Neural cell (in vitro differentiated cells): Measurements from ENCODE around the gene SNCAIP. TPM values are rescaled to one million over a fixed set of nuclear protein-coding genes. Genes with fewer than 3 reads are reported as not detected.

Experiments
- H2AFZ ChIP-seq: fragments of 200-600, 300-800 bp; sonication (generic), shearing (Covaris generic); 2 replicates; pipeline ENCODE4 v1.6.0; 2014; ENCODE audit warnings: low read depth, mild to moderate bottlenecking, antibody characterized with exemption, low read length, moderate library complexity
- H3F3A ChIP-seq: fragments of 200-600 bp; shearing (Covaris generic); 2 replicates; pipeline ENCODE4 v1.6.1; 2016; ENCODE audit warnings: mild to moderate bottlenecking, moderate library complexity, mixed read lengths, antibody characterized with exemption, low read length; ENCODE audit not compliant: insufficient read depth, poor library complexity, severe bottlenecking
- H3K27ac ChIP-seq: fragments of 200-600, 300-800 bp; sonication (generic), shearing (Covaris generic); 2 replicates; pipeline ENCODE4 v1.5.1; 2014; ENCODE audit warnings: mild to moderate bottlenecking, low read length, moderate library complexity
- H3K27me3 ChIP-seq: fragments of 300-800, 200-600 bp; sonication (generic), shearing (Covaris generic); 2 replicates; pipeline ENCODE4 v1.6.0; 2014; ENCODE audit warnings: mild to moderate bottlenecking, low read depth, low read length, moderate library complexity; ENCODE audit not compliant: insufficient read depth
- H3K36me3 ChIP-seq: fragments of 300-800, 200-600 bp; sonication (generic), shearing (Covaris generic); 2 replicates; pipeline ENCODE4 v1.5.1; 2014; ENCODE audit warnings: mild to moderate bottlenecking, antibody characterized with exemption, low read length, moderate library complexity; ENCODE audit not compliant: insufficient read depth
- H3K4me2 ChIP-seq: fragments of 300-800, 200-600 bp; sonication (generic), shearing (Covaris generic); 2 replicates; pipeline ENCODE4 v1.6.0; 2014; ENCODE audit warnings: mild to moderate bottlenecking, low read length
- H3K4me3 ChIP-seq: fragments of 300-800, 200-600 bp; sonication (generic), shearing (Covaris generic); 2 replicates; pipeline ENCODE4 v1.5.1; 2014; ENCODE audit warnings: mild to moderate bottlenecking, low read length, moderate library complexity
- H3K79me2 ChIP-seq: fragments of 200-600 bp; shearing (Covaris generic); replicated peaks from 2 replicates; pipeline ENCODE4 v1.6.0; 2014; ENCODE audit warnings: mild to moderate bottlenecking, low read length, moderate library complexity; ENCODE audit not compliant: insufficient read depth
- H3K9ac ChIP-seq: fragments of 300-800, 200-600 bp; sonication (generic), shearing (Covaris generic); 2 replicates; pipeline ENCODE4 v1.6.1; 2016; ENCODE audit warnings: mild to moderate bottlenecking, low read length, mixed read lengths
- H3K9me2 ChIP-seq: fragments of 200-600 bp; shearing (Covaris generic); 2 replicates; pipeline ENCODE4 v1.6.1; 2016; ENCODE audit warnings: mild to moderate bottlenecking, low read length, mixed read lengths; ENCODE audit not compliant: insufficient read depth
- H3K9me3 ChIP-seq: fragments of 200-600, 300-800 bp; sonication (generic), shearing (Covaris generic); 2 replicates; pipeline ENCODE4 v1.6.1; 2016; ENCODE audit warnings: mild to moderate bottlenecking, mixed run types, low read length, moderate library complexity, mixed read lengths
- H4K20me1 ChIP-seq: fragments of 200-600 bp; shearing (Covaris generic); 2 replicates; pipeline ENCODE4 v1.6.1; 2016; ENCODE audit warnings: mild to moderate bottlenecking, mixed run types; ENCODE audit not compliant: insufficient read depth
- EP300 ChIP-seq: fragments of 450-650 bp; conservative IDR thresholded peaks from 2 replicates; pipeline ENCODE4 v1.6.1; 2014; ENCODE audit warnings: antibody characterized with exemption, mild to moderate bottlenecking, moderate library complexity; ENCODE audit not compliant: poor library complexity, severe bottlenecking
- EZH2 ChIP-seq: fragments of 200-600, 300-800 bp; shearing (Covaris generic), sonication (generic); IDR thresholded peaks from 2 replicates; pipeline ENCODE4 v1.6.1; 2014; ENCODE audit warnings: antibody characterized with exemption, low read length, borderline replicate concordance, mild to moderate bottlenecking; ENCODE audit not compliant: insufficient read depth, poor library complexity, severe bottlenecking
- MXI1 ChIP-seq: fragments of 450-650 bp; conservative IDR thresholded peaks from 2 replicates; pipeline ENCODE4 v1.6.1; 2014; ENCODE audit warnings: antibody characterized with exemption, mild to moderate bottlenecking; ENCODE audit not compliant: poor library complexity, severe bottlenecking
- POLR2AphosphoS5 ChIP-seq: IDR thresholded peaks from 2 replicates; pipeline ENCODE4 v1.6.1; 2012
- RAD21 ChIP-seq: fragments of 450-650 bp; conservative IDR thresholded peaks from 2 replicates; pipeline ENCODE4 v1.6.1; 2014; ENCODE audit warnings: antibody characterized with exemption, mild to moderate bottlenecking, moderate library complexity
- SMC3 ChIP-seq: fragments of 450-650 bp; conservative IDR thresholded peaks from 2 replicates; pipeline ENCODE4 v1.6.1; 2014; ENCODE audit warnings: antibody characterized with exemption, mild to moderate bottlenecking, moderate library complexity; ENCODE audit not compliant: poor library complexity
- TAF1 ChIP-seq: IDR thresholded peaks from 2 replicates; pipeline ENCODE4 v1.6.1; 2012; ENCODE audit warnings: low read depth
- polyA plus RNA-seq: library from polyadenylated mRNA; depleted of rRNA; stranded (reverse); fragments of >200 nt; gene quantifications from 2 replicates; pipeline ENCODE4 v1.2.3, GENCODE V29; 2014
- TF ChIP-seq, protein P1 (sequence below): IDR thresholded peaks from 2 replicates; pipeline ENCODE4 v1.6.1; 2012; ENCODE audit warnings: borderline replicate concordance
- TF ChIP-seq, protein P2 (sequence below): fragments of 450-650 bp; IDR thresholded peaks from 2 replicates; pipeline ENCODE4 v1.5.1; 2014; ENCODE audit warnings: antibody characterized with exemption, mild to moderate bottlenecking, moderate library complexity; ENCODE audit not compliant: poor library complexity, severe bottlenecking

The SNCAIP gene
- polyA plus RNA-seq, 1 donor from 2014 or later, result 25.6 TPM

DNA sequence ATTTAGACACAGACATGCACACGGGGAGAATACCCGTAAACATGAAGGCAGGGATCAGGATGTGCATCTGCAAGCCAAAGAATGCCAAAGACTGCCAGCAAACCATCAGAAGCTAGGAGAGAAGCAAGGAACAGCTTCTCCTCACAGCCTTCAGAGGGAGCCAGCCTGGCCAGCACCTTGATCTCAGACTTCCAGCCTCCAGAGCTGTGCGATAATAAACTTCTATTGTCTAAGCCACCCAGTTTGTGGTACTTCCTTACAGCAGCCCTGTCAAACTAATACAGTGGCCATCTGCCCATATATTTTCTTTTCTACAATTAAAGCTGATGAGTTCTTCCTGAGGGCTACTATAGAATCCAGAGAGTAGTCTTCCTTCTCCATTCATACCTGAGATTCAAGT is 135.0 kb downstream of the SNCAIP start:
- Histone ChIP-seq H3K36me3 (peaks cover 24% of the 10 kb centered on the region), H4K20me1 (no peaks in the 10 kb centered on the region)
- TF ChIP-seq EP300 (no peak), SMC3 (no peak), POLR2AphosphoS5 (no peak), MXI1 (no peak), RAD21 (no peak), EZH2 (no peak), TAF1 (no peak)
- TF ChIP-seq, protein P1, sequence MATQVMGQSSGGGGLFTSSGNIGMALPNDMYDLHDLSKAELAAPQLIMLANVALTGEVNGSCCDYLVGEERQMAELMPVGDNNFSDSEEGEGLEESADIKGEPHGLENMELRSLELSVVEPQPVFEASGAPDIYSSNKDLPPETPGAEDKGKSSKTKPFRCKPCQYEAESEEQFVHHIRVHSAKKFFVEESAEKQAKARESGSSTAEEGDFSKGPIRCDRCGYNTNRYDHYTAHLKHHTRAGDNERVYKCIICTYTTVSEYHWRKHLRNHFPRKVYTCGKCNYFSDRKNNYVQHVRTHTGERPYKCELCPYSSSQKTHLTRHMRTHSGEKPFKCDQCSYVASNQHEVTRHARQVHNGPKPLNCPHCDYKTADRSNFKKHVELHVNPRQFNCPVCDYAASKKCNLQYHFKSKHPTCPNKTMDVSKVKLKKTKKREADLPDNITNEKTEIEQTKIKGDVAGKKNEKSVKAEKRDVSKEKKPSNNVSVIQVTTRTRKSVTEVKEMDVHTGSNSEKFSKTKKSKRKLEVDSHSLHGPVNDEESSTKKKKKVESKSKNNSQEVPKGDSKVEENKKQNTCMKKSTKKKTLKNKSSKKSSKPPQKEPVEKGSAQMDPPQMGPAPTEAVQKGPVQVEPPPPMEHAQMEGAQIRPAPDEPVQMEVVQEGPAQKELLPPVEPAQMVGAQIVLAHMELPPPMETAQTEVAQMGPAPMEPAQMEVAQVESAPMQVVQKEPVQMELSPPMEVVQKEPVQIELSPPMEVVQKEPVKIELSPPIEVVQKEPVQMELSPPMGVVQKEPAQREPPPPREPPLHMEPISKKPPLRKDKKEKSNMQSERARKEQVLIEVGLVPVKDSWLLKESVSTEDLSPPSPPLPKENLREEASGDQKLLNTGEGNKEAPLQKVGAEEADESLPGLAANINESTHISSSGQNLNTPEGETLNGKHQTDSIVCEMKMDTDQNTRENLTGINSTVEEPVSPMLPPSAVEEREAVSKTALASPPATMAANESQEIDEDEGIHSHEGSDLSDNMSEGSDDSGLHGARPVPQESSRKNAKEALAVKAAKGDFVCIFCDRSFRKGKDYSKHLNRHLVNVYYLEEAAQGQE, result no peak
- TF ChIP-seq, protein P2, sequence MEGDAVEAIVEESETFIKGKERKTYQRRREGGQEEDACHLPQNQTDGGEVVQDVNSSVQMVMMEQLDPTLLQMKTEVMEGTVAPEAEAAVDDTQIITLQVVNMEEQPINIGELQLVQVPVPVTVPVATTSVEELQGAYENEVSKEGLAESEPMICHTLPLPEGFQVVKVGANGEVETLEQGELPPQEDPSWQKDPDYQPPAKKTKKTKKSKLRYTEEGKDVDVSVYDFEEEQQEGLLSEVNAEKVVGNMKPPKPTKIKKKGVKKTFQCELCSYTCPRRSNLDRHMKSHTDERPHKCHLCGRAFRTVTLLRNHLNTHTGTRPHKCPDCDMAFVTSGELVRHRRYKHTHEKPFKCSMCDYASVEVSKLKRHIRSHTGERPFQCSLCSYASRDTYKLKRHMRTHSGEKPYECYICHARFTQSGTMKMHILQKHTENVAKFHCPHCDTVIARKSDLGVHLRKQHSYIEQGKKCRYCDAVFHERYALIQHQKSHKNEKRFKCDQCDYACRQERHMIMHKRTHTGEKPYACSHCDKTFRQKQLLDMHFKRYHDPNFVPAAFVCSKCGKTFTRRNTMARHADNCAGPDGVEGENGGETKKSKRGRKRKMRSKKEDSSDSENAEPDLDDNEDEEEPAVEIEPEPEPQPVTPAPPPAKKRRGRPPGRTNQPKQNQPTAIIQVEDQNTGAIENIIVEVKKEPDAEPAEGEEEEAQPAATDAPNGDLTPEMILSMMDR, result no peak

DNA sequence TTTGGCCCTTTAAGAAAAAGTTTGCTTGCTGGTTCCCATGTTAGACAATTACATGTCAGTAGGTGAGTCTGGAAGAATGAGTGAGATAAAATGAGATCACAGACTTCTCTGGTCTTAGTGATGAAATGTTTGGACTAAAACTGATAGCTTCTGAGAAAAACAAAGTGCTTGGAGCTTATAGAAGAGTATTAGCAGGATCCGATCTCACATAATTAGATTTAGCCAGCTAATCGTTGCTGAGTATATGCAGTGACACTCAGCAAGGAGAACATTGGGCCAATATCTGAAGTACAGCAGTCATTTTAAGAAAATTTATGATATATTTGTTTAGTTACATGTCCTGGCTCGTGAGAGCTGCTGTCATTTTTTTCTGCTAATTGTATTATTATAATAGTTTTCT is 135.8 kb downstream of the SNCAIP start:
- no peak overlapping the region for H2AFZ ChIP-seq
- H3K9me3 ChIP-seq, result no peaks in the 10 kb centered on the region
- TF ChIP-seq TAF1, result no peak
- no peak for TF ChIP-seq EZH2
- no peak for TF ChIP-seq EP300
- TF ChIP-seq POLR2AphosphoS5, result no peak
- TF ChIP-seq, protein P1, result no peak
- TF ChIP-seq, protein P2, result no peak
- TF ChIP-seq RAD21, result no peak
- no peak for TF ChIP-seq SMC3
- no peak for TF ChIP-seq MXI1
- H3F3A ChIP-seq, result no peaks in the 10 kb centered on the region
- H3K36me3 ChIP-seq, result peaks cover 23% of the 10 kb centered on the region
- no peak overlapping the region for H3K4me2 ChIP-seq
- H3K4me3 ChIP-seq, result no peak overlapping the region
- H3K9me2 ChIP-seq, result no peaks in the 10 kb centered on the region
- no peak overlapping the region for H3K27ac ChIP-seq
- H3K79me2 ChIP-seq, result no peaks in the 10 kb centered on the region
- no peaks in the 10 kb centered on the region for H3K27me3 ChIP-seq
- no peaks in the 10 kb centered on the region for H4K20me1 ChIP-seq
- H3K9ac ChIP-seq, result no peak overlapping the region

More for the DNA sequence above, 135.0 kb downstream of the SNCAIP start:
- no peaks in the 10 kb centered on the region for H3K79me2 ChIP-seq
- H3K9ac ChIP-seq, result no peak overlapping the region
- H3K4me3 ChIP-seq, result no peak overlapping the region
- no peaks in the 10 kb centered on the region for H3F3A ChIP-seq
- no peaks in the 10 kb centered on the region for H3K9me2 ChIP-seq
- H3K27me3 ChIP-seq, result no peaks in the 10 kb centered on the region
- H3K27ac ChIP-seq, result no peak overlapping the region
- no peak overlapping the region for H3K4me2 ChIP-seq
- no peak overlapping the region for H2AFZ ChIP-seq
- no peaks in the 10 kb centered on the region for H3K9me3 ChIP-seq
